ENCODE measurements around the gene NEU2.
"Not testable (repeated sequence)": the region's sequence is repeated elsewhere in the genome, so short reads cannot be mapped to it uniquely, and the experiment has no call there.

NEU2 gene

GRCh38 chr2:233063976-233064411 is 31.5 kb downstream of the NEU2 start:
- H3K27ac ChIP-seq = no peak overlapping the region
- no peak overlapping the region for H3K4me2 ChIP-seq (ENCODE audit: low read length)

GRCh38 chr2:233064530-233065199 is 32.2 kb downstream of the NEU2 start:
- TF ChIP-seq CTCF (IDR thresholded peaks at IDR 0.05) = no peak
- H3K4me3 ChIP-seq (ENCODE audit: low read depth, low read length) = no peak overlapping the region

More at GRCh38 chr2:233063976-233064411, 31.5 kb downstream of the NEU2 start:
- no peaks in the 10 kb centered on the region for H3K36me3 ChIP-seq (ENCODE audit: control insufficient read depth, insufficient read depth, low read length)
- H3K27me3 ChIP-seq (ENCODE audit: control insufficient read depth, insufficient read depth, low read length) = no peaks in the 10 kb centered on the region
- H3K9me3 ChIP-seq (ENCODE audit: control insufficient read depth, low read length) = no peaks in the 10 kb centered on the region
- no peaks in the 10 kb centered on the region for H3K79me2 ChIP-seq
- no peak overlapping the region for H3K4me3 ChIP-seq (ENCODE audit: low read depth, low read length)
- TF ChIP-seq CTCF (IDR thresholded peaks at IDR 0.05) = no peak
- H3K4me1 ChIP-seq = no peaks in the 10 kb centered on the region
- no peak overlapping the region for H2AFZ ChIP-seq
- H3K9ac ChIP-seq = no peak overlapping the region

GRCh38 chr2:233065200-233065589 is 32.7 kb downstream of the NEU2 start:
- not testable (repeated sequence) for H3K36me3 ChIP-seq (ENCODE audit: control insufficient read depth, insufficient read depth, low read length); H3K79me2 ChIP-seq; H3K4me2 ChIP-seq (ENCODE audit: low read length); H3K4me3 ChIP-seq (ENCODE audit: low read depth, low read length); H3K4me1 ChIP-seq; H3K27me3 ChIP-seq (ENCODE audit: control insufficient read depth, insufficient read depth, low read length); H2AFZ ChIP-seq; H3K27ac ChIP-seq; H3K9me3 ChIP-seq (ENCODE audit: control insufficient read depth, low read length); H3K9ac ChIP-seq

More at GRCh38 chr2:233064530-233065199, 32.2 kb downstream of the NEU2 start:
- H3K4me2 ChIP-seq (ENCODE audit: low read length) = no peak overlapping the region
- no peak overlapping the region for H2AFZ ChIP-seq
- H3K9me3 ChIP-seq (ENCODE audit: control insufficient read depth, low read length) = no peaks in the 10 kb centered on the region
- no peaks in the 10 kb centered on the region for H3K27me3 ChIP-seq (ENCODE audit: control insufficient read depth, insufficient read depth, low read length)
- no peak overlapping the region for H3K27ac ChIP-seq
- no peaks in the 10 kb centered on the region for H3K79me2 ChIP-seq
- no peaks in the 10 kb centered on the region for H3K4me1 ChIP-seq
- H3K36me3 ChIP-seq (ENCODE audit: control insufficient read depth, insufficient read depth, low read length) = no peaks in the 10 kb centered on the region
- no peak overlapping the region for H3K9ac ChIP-seq

GRCh38 chr2:233065954-233066470 is 33.5 kb downstream of the NEU2 start:
- Histone ChIP-seq H3K36me3 (ENCODE audit: control insufficient read depth, insufficient read depth, low read length) (no peaks in the 10 kb centered on the region), H3K79me2 (no peaks in the 10 kb centered on the region), H3K4me1 (no peaks in the 10 kb centered on the region), H3K4me2 (ENCODE audit: low read length) (no peak overlapping the region), H3K9ac (no peak overlapping the region), H3K4me3 (ENCODE audit: low read depth, low read length) (no peak overlapping the region), H3K27ac (no peak overlapping the region), H3K27me3 (ENCODE audit: control insufficient read depth, insufficient read depth, low read length) (no peaks in the 10 kb centered on the region), H3K9me3 (ENCODE audit: control insufficient read depth, low read length) (no peaks in the 10 kb centered on the region), H2AFZ (no peak overlapping the region)
- TF ChIP-seq CTCF (IDR thresholded peaks at IDR 0.05) = no peak

GRCh38 chr2:233068762-233069418 is 36.4 kb downstream of the NEU2 start:
- Histone ChIP-seq H3K79me2 (no peaks in the 10 kb centered on the region), H3K9ac (no peak overlapping the region), H2AFZ (no peak overlapping the region), H3K27ac (no peak overlapping the region), H3K27me3 (ENCODE audit: control insufficient read depth, insufficient read depth, low read length) (no peaks in the 10 kb centered on the region), H3K4me2 (ENCODE audit: low read length) (no peak overlapping the region), H3K4me1 (no peaks in the 10 kb centered on the region), H3K36me3 (ENCODE audit: control insufficient read depth, insufficient read depth, low read length) (no peaks in the 10 kb centered on the region), H3K9me3 (ENCODE audit: control insufficient read depth, low read length) (no peaks in the 10 kb centered on the region), H3K4me3 (ENCODE audit: low read depth, low read length) (no peak overlapping the region)
- TF ChIP-seq CTCF (IDR thresholded peaks at IDR 0.05) = no peak

Data from parathyroid adenoma (tissue), 2 donors.